GM06990 (cell line): ENCODE measurements around the gene KCNJ6.

Experiments used
- DNase-seq: peaks from one replicate; pipeline ENCODE4 v3.0.0-alpha.2; 2011; ENCODE audit not compliant: insufficient read length; ENCODE audit errors: extremely low read depth
- H3K27me3 ChIP-seq: replicated peaks from 2 replicates; pipeline ENCODE4 v1.6.0; 2011; ENCODE audit warnings: low read length; ENCODE audit not compliant: control insufficient read depth, insufficient read depth
- H3K36me3 ChIP-seq: 2 replicates; pipeline ENCODE4 v1.5.1; 2011; ENCODE audit warnings: low read length; ENCODE audit not compliant: control insufficient read depth, insufficient read depth
- H3K4me3 ChIP-seq: replicated peaks from 2 replicates; pipeline ENCODE4 v1.5.1; 2011; ENCODE audit warnings: low read depth, mild to moderate bottlenecking, control low read depth, low read length
- CTCF ChIP-seq: IDR thresholded peaks from 2 replicates; pipeline ENCODE4 v1.5.1; 2011; ENCODE audit warnings: low read length, control low read depth, mild to moderate bottlenecking, inconsistent platforms; ENCODE audit not compliant: insufficient read depth, poor library complexity, severe bottlenecking

KCNJ6 gene

DNA sequence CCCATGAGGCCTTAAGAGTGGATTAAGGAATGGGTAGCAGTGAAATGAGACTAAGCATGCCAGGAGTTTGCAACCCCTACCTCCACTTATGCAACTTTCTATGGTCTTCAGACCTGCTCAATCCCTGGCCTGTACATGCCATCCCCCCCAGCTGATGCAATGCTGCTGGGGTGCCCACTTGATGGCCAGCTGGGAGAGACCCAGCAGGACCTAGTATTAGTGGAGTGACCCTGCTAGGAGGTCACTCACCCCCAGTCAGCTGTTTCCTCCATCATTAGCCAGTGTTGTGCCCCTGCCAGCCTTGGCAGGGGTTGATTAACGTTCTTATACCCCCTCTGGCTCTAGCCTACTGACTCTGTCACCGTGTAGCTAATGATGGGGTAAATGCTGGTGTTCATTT is 313.1 kb downstream of the KCNJ6 start:
- Histone ChIP-seq H3K36me3 (no peaks in the 10 kb centered on the region), H3K4me3 (no peak overlapping the region), H3K27me3 (no peaks in the 10 kb centered on the region; the same call in 1 of the 2 replicates)
- TF ChIP-seq CTCF, result no peak
- DNase-seq, result no peak

- Histone ChIP-seq H3K36me3 (no peaks in the 10 kb centered on the region), H3K27me3 (no peaks in the 10 kb centered on the region; the same call in 1 of the 2 replicates), H3K4me3 (no peak overlapping the region)
- no peak for TF ChIP-seq CTCF
- DNase-seq, result no peak
These were observed 314.3 kb downstream of the KCNJ6 start for GRCh38 chr21:37601915-37602314.

- no peaks in the 10 kb centered on the region for H3K36me3 ChIP-seq
- H3K4me3 ChIP-seq, result no peak overlapping the region
- no peak for DNase-seq
- no peak for TF ChIP-seq CTCF
- H3K27me3 ChIP-seq, result no peaks in the 10 kb centered on the region; the same call in 1 of the 2 replicates
These were observed 315.2 kb downstream of the KCNJ6 start for GRCh38 chr21:37601027-37601426.

GRCh38 chr21:37595944-37596343 is 320.3 kb downstream of the KCNJ6 start:
- no peak for DNase-seq
- Histone ChIP-seq H3K27me3 (no peaks in the 10 kb centered on the region), H3K36me3 (no peaks in the 10 kb centered on the region), H3K4me3 (no peak overlapping the region)
- TF ChIP-seq CTCF, result no peak

DNA sequence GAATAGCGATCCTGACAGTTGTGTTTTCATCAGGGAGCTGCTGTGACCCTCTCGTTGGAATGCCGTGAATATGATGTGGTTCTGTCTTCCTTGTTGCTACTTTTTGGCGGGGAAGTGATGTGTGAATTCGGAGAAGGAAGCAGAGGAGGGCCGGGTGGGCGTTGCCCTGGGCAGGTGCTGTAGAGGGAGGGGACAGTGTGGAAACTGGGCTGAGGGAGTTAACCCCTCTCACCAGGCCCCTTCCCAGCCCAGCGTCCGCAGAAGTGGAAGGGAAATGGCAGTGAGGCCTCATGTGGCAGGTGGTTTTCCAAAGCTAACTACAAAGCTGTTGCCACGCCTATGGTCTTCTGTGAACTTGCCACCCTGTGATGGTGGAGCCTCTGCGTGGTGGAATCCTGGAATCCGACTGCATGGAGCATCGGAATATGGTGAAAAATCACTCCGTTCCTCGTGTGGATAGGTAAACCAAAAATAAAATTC is 321.7 kb downstream of the KCNJ6 start:
- no peak for TF ChIP-seq CTCF
- Histone ChIP-seq H3K4me3 (no peak overlapping the region), H3K27me3 (no peaks in the 10 kb centered on the region), H3K36me3 (no peaks in the 10 kb centered on the region)
- DNase-seq, result no peak

DNA sequence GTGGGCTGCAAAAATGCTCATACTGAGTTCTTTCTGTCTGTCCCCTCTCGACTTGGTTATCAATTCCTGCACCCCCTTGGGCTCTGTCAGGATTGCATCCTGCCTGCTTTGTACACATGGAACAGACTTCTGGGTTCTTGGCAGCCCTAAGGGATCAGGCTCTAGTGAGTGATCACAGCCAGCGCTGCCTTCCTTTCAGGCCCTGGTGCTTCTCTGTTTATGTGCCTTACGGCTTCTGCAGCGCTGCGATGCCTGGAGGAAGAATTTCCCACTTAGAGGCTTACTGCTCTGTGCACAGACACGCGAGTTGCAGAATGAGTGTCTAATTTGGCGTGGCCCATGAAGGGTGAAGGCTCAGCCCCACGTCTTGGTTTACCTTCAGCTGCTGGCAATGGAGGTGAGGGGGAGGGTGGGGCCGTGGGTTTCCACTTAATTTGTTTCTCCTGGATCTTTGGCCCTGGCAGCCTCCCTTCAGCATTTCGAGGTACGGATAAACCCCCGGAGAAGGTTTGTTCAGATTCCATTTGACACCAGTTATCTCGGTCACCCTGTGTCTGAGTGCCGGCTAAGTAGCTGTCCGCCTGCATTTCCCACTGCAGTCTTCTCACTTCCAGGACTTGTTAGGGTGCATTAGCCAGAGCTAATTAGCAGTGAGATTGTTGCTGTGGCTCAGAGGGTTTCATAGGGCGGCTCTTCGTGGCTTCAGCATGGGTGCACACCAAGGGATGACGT is 322.4 kb downstream of the KCNJ6 start:
- no peaks in the 10 kb centered on the region for H3K36me3 ChIP-seq
- H3K4me3 ChIP-seq, result no peak overlapping the region
- no peak for DNase-seq
- no peak for TF ChIP-seq CTCF
- H3K27me3 ChIP-seq, result no peaks in the 10 kb centered on the region
